Measurements from ENCODE around the gene KLC1. TPM values are rescaled to one million over a fixed set of nuclear protein-coding genes. Genes with fewer than 3 reads are reported as not detected.

KLC1 gene
- total and polyA plus RNA-seq, 10 of the 15 experiments (the other 5 are each of a cell fraction or from before 2014, with no cell fraction given), result 5.5 to 137 (median 76.1) TPM

DNA sequence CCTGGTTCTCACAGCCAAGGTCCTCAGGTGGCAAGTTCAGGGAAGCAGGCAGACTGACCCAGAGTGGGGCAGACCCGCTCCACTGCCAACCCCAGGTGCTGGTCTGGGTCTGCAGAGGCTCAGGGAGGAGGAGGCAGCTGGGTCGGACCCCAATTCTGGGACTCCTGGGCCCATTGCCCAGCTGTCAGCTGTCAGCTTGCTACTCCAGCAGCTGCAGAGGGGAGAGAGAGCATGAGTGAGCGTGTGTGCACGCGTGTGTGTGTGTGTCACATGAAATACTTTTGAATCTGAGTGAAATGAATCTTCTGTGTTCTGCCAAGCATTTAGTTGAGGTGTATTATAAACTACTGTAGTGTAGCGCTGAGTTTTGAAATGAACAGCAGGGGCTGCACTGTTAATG is 55.5 kb downstream of the KLC1 start:
- FAIRE-seq (no peak), DNase-seq (ENCODE audit: low read depth, low spot score) (no peak), ATAC-seq (no peak)
- TF ChIP-seq ZBED1 (IDR thresholded peaks at IDR 0.05; ENCODE audit: borderline replicate concordance), result no peak
- no peak for TF ChIP-seq GABPA (IDR thresholded peaks at IDR 0.05; ENCODE audit: low read depth)
- TF ChIP-seq, protein P1, sequence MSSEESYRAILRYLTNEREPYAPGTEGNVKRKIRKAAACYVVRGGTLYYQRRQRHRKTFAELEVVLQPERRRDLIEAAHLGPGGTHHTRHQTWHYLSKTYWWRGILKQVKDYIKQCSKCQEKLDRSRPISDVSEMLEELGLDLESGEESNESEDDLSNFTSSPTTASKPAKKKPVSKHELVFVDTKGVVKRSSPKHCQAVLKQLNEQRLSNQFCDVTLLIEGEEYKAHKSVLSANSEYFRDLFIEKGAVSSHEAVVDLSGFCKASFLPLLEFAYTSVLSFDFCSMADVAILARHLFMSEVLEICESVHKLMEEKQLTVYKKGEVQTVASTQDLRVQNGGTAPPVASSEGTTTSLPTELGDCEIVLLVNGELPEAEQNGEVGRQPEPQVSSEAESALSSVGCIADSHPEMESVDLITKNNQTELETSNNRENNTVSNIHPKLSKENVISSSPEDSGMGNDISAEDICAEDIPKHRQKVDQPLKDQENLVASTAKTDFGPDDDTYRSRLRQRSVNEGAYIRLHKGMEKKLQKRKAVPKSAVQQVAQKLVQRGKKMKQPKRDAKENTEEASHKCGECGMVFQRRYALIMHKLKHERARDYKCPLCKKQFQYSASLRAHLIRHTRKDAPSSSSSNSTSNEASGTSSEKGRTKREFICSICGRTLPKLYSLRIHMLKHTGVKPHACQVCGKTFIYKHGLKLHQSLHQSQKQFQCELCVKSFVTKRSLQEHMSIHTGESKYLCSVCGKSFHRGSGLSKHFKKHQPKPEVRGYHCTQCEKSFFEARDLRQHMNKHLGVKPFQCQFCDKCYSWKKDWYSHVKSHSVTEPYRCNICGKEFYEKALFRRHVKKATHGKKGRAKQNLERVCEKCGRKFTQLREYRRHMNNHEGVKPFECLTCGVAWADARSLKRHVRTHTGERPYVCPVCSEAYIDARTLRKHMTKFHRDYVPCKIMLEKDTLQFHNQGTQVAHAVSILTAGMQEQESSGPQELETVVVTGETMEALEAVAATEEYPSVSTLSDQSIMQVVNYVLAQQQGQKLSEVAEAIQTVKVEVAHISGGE (CRISPR knock-in tag; IDR thresholded peaks at IDR 0.05), result no peak
- no peak for TF ChIP-seq USF1 (IDR thresholded peaks at IDR 0.05; ENCODE audit: borderline replicate concordance, extremely low read length, insufficient read depth, low read depth, low read length)
- TF ChIP-seq STAT3 (IDR thresholded peaks at IDR 0.05; ENCODE audit: low read depth, low read length), result no peak
- no peak for TF ChIP-seq RB1 (IDR thresholded peaks at IDR 0.05; ENCODE audit: borderline replicate concordance)
- TF ChIP-seq HDGF (IDR thresholded peaks at IDR 0.05), result no peak
- no peak for TF ChIP-seq ZNF384 (IDR thresholded peaks at IDR 0.05; ENCODE audit: borderline replicate concordance, low read depth, low read length)
- TF ChIP-seq SMAD1 (IDR thresholded peaks at IDR 0.05; ENCODE audit: low read depth, partially characterized antibody), result no peak
- no peak for TF ChIP-seq MTA2 (IDR thresholded peaks at IDR 0.05; ENCODE audit: low read depth)
- TF ChIP-seq YBX1 (IDR thresholded peaks at IDR 0.05), result no peak
- 98% methylated on average over 6 of the region's 6 CpGs for WGBS (ENCODE audit: insufficient coverage, insufficient replicate concordance, low lambda C conversion rate, missing lambda C conversion rate)
- H3K27ac ChIP-seq (ENCODE audit: control insufficient read depth, insufficient read depth), result no peak overlapping the region
- ChIA-PET RAD21 (ENCODE audit: unreplicated experiment) (no interaction called here), SMC1A (ENCODE audit: uncharacterized antibody, unreplicated experiment) (no interaction called here), CTCF (no interaction called here), POLR2A (no interaction called here)
- no peak overlapping the region for H3K9ac ChIP-seq (ENCODE audit: control insufficient read depth, insufficient read depth, low read length)
- no peak overlapping the region for H3K4me2 ChIP-seq (ENCODE audit: control insufficient read depth, insufficient read depth)
- no peaks in the 10 kb centered on the region for H4K20me1 ChIP-seq (ENCODE audit: control insufficient read depth, insufficient read depth)
- BruUV-seq (replicated peaks), result no TSS peak
- intact Hi-C loops (cut with micrococcal nuclease; ENCODE audit: unreplicated experiment) (no loop called here), in situ Hi-C loops (cut with MboI) (loop anchor here (5.0 kb wide), 1 partner anchor 112 kb away; no protein-coding TSS in a partner anchor)
- H3K36me3 ChIP-seq (ENCODE audit: control insufficient read depth in 2 of 2, insufficient read depth in 2 of 2, low read length in 1 of 2), result peaks cover 22 to 47% of the 10 kb centered on the region in 2 experiments
- no peaks in the 10 kb centered on the region for H3K27me3 ChIP-seq (replicated peaks in 1 of 2; ENCODE audit: control insufficient read depth in 2 of 2, insufficient read depth in 2 of 2, low read length in 1 of 2)
- H3K4me3 ChIP-seq, result no peak overlapping the region
- no peaks in the 10 kb centered on the region for H3K9me3 ChIP-seq (replicated peaks; ENCODE audit: control insufficient read depth, insufficient read depth, low read length)
- peaks cover 2% of the 10 kb centered on the region; the same call in 1 of the 2 replicates for H3K79me2 ChIP-seq (ENCODE audit: control insufficient read depth, insufficient read depth, low read length)
- peaks cover 11% of the 10 kb centered on the region for H3K4me1 ChIP-seq (ENCODE audit: control insufficient read depth, insufficient read depth, low read length)
- no peak overlapping the region for H2AFZ ChIP-seq (ENCODE audit: control insufficient read depth, low read depth, low read length)

Measured in GM12878 (cell line).